Stomach smooth muscle (tissue), 2 donors: ENCODE measurements around the gene HPS4.
"Not testable (repeated sequence)": the region's sequence is repeated elsewhere in the genome, so short reads cannot be mapped to it uniquely, and the experiment has no call there.

Experiments used
- H3K27ac ChIP-seq: one replicate; pipeline ENCODE4 v1.7.0; 2013; ENCODE audit warnings: mild to moderate bottlenecking, low read length, inconsistent platforms
- H3K27me3 ChIP-seq, 2 donors: one replicate each; pipeline ENCODE4 v1.7.0; 2013; ENCODE audit warnings: low read length in 2 of 2; ENCODE audit not compliant: insufficient read depth in 2 of 2, control insufficient read depth in 1 of 2
- H3K36me3 ChIP-seq, 2 donors: one replicate each; pipeline ENCODE4 v1.7.0; 2013; ENCODE audit warnings: low read length in 2 of 2; ENCODE audit not compliant: control insufficient read depth in 2 of 2, insufficient read depth in 2 of 2
- H3K4me1 ChIP-seq: one replicate; pipeline ENCODE4 v1.7.0; 2013; ENCODE audit warnings: low read length; ENCODE audit not compliant: control insufficient read depth, insufficient read depth
- H3K4me3 ChIP-seq, 2 donors: one replicate each; pipeline ENCODE4 v1.7.0; 2013; ENCODE audit warnings: low read length in 2 of 2
- H3K9ac ChIP-seq, 2 donors: one replicate each; pipeline ENCODE4 v1.7.0; 2013; ENCODE audit warnings: low read length in 2 of 2, mild to moderate bottlenecking in 1 of 2
- H3K9me3 ChIP-seq, 2 donors: one replicate each; pipeline ENCODE4 v1.7.0; 2013; ENCODE audit warnings: low read length in 2 of 2; ENCODE audit not compliant: control insufficient read depth in 2 of 2
- donor health status: healthy.
- donor health status: Pancreatic carcinoma.

The HPS4 gene

DNA sequence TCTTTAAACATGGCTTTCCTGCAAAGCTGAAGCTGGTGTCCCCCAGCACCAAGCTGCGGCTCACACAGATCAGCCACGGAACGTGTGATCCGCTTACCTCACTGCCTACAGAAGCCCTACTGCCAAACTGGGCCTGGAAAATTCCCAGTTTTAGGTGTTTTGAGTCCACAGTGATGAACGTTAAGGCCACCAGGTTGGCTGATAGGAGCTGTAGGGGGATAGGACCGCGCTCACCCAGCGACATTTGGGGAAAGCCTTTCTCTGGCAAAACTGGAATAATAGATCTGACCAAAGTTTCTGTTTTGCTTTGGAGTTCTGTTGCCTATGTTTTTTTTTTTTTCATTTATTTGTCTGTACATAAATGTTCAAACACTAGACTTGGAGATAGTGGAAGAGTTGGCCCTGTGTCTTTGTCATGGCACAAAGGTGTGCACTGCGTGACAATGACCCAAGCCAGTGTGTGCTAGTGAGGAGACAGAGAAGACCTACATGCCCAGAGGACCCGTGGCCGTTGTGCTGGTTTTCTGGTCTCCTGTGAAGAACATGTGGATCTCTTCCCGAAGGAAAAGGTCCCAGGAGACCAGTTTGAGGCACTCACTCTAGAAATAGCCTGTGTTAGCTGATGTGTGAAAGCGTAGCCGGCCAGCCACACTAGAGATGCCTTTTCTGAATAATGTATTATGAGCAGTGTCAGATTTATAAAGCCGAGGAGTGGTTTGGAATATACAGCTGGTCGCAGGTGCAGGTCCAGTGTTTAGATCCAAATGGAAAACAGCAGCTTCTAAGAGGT, 39.5 kb downstream of the HPS4 start:
- Histone ChIP-seq H3K36me3 (no peaks in the 10 kb centered on the region), H3K9ac (no peak overlapping the region), H3K9me3 (no peaks in the 10 kb centered on the region), H3K4me3 (no peak overlapping the region), H3K27ac (no peak overlapping the region), H3K27me3 (no peaks in the 10 kb centered on the region), H3K4me1 (peaks cover 10% of the 10 kb centered on the region)

- no peaks in the 10 kb centered on the region for H3K9me3 ChIP-seq
- no peaks in the 10 kb centered on the region for H3K36me3 ChIP-seq
- no peaks in the 10 kb centered on the region for H3K27me3 ChIP-seq
- peaks cover 3% of the 10 kb centered on the region for H3K4me1 ChIP-seq
- no peak overlapping the region for H3K9ac ChIP-seq
- H3K27ac ChIP-seq = no peak overlapping the region
- no peak overlapping the region for H3K4me3 ChIP-seq
Observed at GRCh38 chr22:26442086-26442756, 41.4 kb downstream of the HPS4 start.

- H3K36me3 ChIP-seq = no peaks in the 10 kb centered on the region
- no peaks in the 10 kb centered on the region for H3K27me3 ChIP-seq
- H3K4me3 ChIP-seq = no peak overlapping the region
- no peak overlapping the region for H3K27ac ChIP-seq
- H3K4me1 ChIP-seq = no peaks in the 10 kb centered on the region
- H3K9me3 ChIP-seq = no peaks in the 10 kb centered on the region
- no peak overlapping the region for H3K9ac ChIP-seq
Observed at GRCh38 chr22:26439559-26439958, 44.0 kb downstream of the HPS4 start.

- H3K27me3 ChIP-seq, H3K4me3 ChIP-seq, H3K4me1 ChIP-seq, H3K27ac ChIP-seq, H3K36me3 ChIP-seq, H3K9me3 ChIP-seq, H3K9ac ChIP-seq: not testable (repeated sequence)
Observed at GRCh38 chr22:26438776-26439175, 44.8 kb downstream of the HPS4 start.

DNA sequence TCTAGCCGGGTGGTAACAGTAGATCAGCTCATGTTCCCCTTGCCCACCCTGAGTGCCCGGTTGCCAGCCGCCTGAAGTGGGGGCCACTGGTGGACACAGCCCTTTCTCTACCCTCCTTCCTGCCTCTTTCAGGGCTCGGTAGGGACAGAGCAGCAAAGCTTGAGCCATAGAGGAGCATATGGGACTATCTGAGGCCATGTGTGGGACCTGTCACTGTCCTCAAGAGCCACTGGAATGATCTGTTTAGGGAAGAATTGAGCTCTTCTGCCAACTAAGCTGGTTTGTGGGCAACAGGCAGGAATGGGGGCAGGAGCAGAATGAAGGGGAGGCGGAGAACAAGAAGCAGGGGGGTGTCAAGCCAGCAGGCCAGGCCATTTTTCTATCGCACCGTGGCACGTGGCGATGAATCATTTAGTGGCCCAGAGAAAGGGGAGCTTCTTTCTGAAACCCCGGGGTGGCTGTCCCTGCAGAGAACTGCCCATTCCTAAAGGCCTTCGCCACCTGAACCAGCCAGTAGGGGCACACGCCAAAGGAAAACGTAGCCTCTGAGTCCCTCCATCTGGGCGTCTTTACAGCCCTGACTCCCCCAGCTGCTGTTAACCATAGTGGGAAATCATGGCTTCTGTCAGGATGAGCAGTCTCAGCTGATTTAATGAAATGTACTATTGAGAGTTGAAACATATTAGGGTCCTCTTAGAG, 45.7 kb downstream of the HPS4 start:
- H3K9me3 ChIP-seq = no peaks in the 10 kb centered on the region
- no peaks in the 10 kb centered on the region for H3K36me3 ChIP-seq
- H3K4me1 ChIP-seq = no peaks in the 10 kb centered on the region
- H3K9ac ChIP-seq = no peak overlapping the region
- H3K27me3 ChIP-seq = no peaks in the 10 kb centered on the region
- H3K27ac ChIP-seq = no peak overlapping the region
- H3K4me3 ChIP-seq = no peak overlapping the region

GRCh38 chr22:26436903-26437515, 46.6 kb downstream of the HPS4 start:
- no peak overlapping the region for H3K27ac ChIP-seq
- H3K4me3 ChIP-seq = no peak overlapping the region
- no peak overlapping the region for H3K9ac ChIP-seq
- H3K4me1 ChIP-seq = no peaks in the 10 kb centered on the region
- H3K9me3 ChIP-seq = no peaks in the 10 kb centered on the region
- no peaks in the 10 kb centered on the region for H3K27me3 ChIP-seq
- H3K36me3 ChIP-seq = no peaks in the 10 kb centered on the region

DNA sequence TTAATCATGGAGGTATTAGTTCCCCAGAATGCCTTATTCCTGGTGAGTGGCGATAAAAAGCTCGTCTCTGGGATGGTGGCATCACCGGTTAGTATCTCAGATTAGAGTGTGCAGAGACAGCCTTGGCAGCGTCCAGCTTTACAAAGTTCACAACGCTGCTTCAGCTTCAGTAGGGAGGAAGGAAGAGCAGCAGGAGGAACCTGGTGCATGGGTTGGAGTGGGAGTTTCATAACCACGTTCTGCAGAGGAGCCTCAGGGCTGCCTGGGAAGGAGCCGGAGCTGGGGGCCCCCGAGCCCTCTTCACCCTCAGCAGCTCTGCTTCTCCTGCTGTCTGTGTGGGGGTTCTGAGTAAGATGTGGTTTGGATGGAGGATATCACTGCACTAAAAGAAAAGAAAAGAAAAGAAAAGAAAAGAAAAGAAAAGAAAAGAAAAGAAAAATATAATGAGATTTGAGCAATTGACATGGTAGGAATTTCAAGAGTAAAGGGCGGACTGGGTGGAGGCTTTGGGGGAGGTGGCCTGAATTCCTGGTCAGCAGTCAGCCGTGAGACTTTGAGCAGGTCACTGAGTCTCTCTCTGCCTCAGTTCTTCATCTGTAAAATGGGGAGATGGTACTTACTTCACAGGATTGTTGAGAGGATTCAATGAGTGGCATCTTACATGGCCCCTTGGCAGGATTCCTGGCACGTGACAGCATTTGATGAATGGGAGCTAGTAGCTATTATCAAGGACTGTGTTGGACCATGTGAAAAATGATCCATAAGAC, 48.1 kb downstream of the HPS4 start:
- Histone ChIP-seq H3K4me3 (no peak overlapping the region), H3K4me1 (no peaks in the 10 kb centered on the region), H3K36me3 (no peaks in the 10 kb centered on the region), H3K9ac (no peak overlapping the region), H3K9me3 (no peaks in the 10 kb centered on the region), H3K27ac (no peak overlapping the region), H3K27me3 (no peaks in the 10 kb centered on the region)

- H3K36me3 ChIP-seq = no peaks in the 10 kb centered on the region
- no peaks in the 10 kb centered on the region for H3K9me3 ChIP-seq
- H3K27me3 ChIP-seq = no peaks in the 10 kb centered on the region
- peaks cover 8% of the 10 kb centered on the region for H3K4me1 ChIP-seq
- no peak overlapping the region for H3K9ac ChIP-seq
- H3K4me3 ChIP-seq = no peak overlapping the region
- H3K27ac ChIP-seq = no peak overlapping the region
Observed at GRCh38 chr22:26433805-26434204, 49.8 kb downstream of the HPS4 start.

- Histone ChIP-seq H3K9ac (no peak overlapping the region), H3K9me3 (no peaks in the 10 kb centered on the region), H3K36me3 (no peaks in the 10 kb centered on the region), H3K4me1 (peaks cover 14% of the 10 kb centered on the region), H3K27me3 (no peaks in the 10 kb centered on the region), H3K4me3 (no peak overlapping the region), H3K27ac (no peak overlapping the region)
Observed at GRCh38 chr22:26432619-26433311, 50.8 kb downstream of the HPS4 start.
